LHCN-M2 (cell line): Measurements from ENCODE around the gene HYPK. TPM values are rescaled to one million over a fixed set of nuclear protein-coding genes. Genes with fewer than 3 reads are reported as not detected.

Experiments used
- DNase-seq: peaks from one replicate; pipeline ENCODE4 v3.0.0-alpha.2; 2012; ENCODE audit warnings: low read depth
- polyA plus RNA-seq: library from polyadenylated mRNA; unstranded; fragments of >200 nt; gene quantifications from one replicate; pipeline ENCODE4 v1.2.1, GENCODE V29; 2012; ENCODE audit warnings: missing spikeins
- total RNA-seq: library from RNA; depleted of rRNA; stranded (reverse); fragments of >200 nt; gene quantifications from 2 replicates; pipeline ENCODE4 v1.2.3, GENCODE V29; 2014; rRNA removed

The HYPK gene
- 8.8 and 10.3 TPM in 2 replicates for total RNA-seq
- 3.3 TPM for polyA plus RNA-seq

DNA sequence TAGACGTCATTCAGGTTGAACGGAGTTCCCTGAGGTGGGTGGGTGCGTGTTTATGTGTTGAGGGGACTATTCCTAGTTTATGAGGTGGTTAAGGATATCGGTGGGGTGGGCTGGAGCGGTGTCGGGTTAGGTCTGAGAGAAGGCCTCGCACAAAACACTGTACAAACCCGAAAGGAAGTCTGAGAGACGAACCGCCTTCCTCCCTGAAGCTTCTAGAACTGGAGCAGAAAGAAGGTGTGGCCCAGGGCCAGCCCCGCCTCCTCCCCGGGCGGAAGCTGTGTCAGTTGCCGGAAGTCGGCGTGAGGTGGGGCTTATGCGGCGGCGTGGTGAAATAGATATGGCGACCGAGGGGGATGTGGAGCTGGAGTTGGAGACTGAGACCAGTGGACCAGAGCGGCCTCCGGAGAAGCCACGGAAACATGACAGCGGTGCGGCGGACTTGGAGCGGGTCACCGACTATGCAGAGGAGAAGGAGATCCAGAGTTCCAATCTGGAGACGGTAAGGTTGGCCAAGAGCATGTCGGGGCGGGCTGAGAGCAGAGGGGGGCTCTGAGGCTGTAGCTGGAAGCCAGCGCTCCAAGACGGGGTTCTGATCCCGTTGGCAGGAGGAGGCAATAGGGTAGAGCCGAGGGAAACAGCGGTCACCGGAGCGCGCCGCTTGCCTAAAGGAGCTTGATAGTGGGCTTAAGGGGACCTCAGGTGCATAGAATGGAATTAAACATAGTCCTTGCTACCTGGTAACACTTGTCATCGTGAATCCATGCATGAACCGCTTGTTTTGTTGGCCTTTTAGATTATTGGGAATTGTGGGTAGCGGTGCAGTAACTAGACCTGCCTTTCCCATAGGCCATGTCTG lies at the start of gene HYPK:
Gene HYPK, plus strand, starts transcription at position 314 of the 856 bp plus-strand sequence. Its CDS starts 24 bp downstream, at position 338.
- DNase-seq, result peak; percentile 82

GRCh38 chr15:43751885-43752284 lies 48.5 kb upstream of the HYPK start:
- no peak for DNase-seq

DNA sequence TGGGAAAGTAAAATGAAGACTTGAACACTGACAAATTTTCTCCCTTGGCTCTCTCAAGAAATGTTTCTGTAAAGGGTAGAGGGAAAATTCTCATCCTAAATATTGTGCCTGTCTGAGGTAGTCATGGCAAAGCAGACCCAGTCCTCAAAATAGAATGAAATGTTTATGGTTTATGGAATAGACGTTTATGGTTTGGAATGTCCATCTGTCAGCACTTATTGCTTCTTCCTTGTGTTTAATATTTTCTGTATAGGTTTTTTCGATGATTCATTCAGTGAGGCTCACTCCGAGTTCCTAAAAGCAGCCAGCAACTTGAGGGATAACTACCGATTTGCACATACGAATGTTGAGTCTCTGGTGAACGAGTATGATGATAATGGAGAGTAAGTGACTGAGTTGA lies 37.6 kb upstream of the HYPK start:
- no peak for DNase-seq

- no peak for DNase-seq
These were observed 36.5 kb upstream of the HYPK start for GRCh38 chr15:43763819-43764446.

- DNase-seq, result peak; percentile 58
These were observed 30.7 kb upstream of the HYPK start for GRCh38 chr15:43769584-43770228.

- no peak for DNase-seq
These were observed 28.6 kb upstream of the HYPK start for GRCh38 chr15:43771816-43772215.

GRCh38 chr15:43772624-43773023 lies 27.8 kb upstream of the HYPK start:
- no peak for DNase-seq

GRCh38 chr15:43774062-43774461 lies 26.3 kb upstream of the HYPK start:
- no peak for DNase-seq

GRCh38 chr15:43775411-43775965 lies 24.9 kb upstream of the HYPK start:
- DNase-seq, result peak; percentile 65

GRCh38 chr15:43776101-43776717 lies 24.2 kb upstream of the HYPK start:
- no peak for DNase-seq

- DNase-seq, result no peak
These were observed 23.6 kb upstream of the HYPK start, which contains the start of gene ELL3 for GRCh38 chr15:43776718-43777266. TSS of gene ELL3 (minus strand) at chr15:43776966. CDS start at chr15:43776901, 65 bp downstream.

- DNase-seq, result peak; percentile 74
These were observed 23.0 kb upstream of the HYPK start for GRCh38 chr15:43777267-43777914.

DNA sequence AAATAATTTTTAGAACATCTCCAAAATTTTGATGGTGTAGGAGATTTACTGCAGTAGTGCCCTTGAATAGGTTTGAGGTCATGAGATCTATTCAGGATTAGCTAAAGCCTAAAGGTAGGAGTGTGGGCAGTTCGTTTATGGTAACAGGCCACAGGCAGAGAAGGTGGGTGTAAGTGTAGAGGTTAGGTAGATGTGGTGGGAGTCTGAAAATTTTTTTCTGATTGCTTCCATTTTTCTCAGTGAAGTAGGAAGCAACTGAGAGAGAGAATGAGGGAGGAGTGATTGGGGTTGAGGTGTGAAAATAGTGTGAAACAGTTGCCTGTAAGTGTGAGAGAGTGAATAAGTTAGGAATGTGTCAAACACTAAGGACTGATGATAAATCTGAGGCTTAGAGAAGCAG lies 21.4 kb upstream of the HYPK start:
- no peak for DNase-seq

GRCh38 chr15:43789409-43789808 lies 11.0 kb upstream of the HYPK start:
- no peak for DNase-seq

GRCh38 chr15:43791993-43792760 lies 8.2 kb upstream of the HYPK start, which contains the start of gene SERF2:
TSS of gene SERF2 (plus strand) at chr15:43792320. CDS start at chr15:43792377, 57 bp downstream.
- peak; percentile 99 for DNase-seq

DNA sequence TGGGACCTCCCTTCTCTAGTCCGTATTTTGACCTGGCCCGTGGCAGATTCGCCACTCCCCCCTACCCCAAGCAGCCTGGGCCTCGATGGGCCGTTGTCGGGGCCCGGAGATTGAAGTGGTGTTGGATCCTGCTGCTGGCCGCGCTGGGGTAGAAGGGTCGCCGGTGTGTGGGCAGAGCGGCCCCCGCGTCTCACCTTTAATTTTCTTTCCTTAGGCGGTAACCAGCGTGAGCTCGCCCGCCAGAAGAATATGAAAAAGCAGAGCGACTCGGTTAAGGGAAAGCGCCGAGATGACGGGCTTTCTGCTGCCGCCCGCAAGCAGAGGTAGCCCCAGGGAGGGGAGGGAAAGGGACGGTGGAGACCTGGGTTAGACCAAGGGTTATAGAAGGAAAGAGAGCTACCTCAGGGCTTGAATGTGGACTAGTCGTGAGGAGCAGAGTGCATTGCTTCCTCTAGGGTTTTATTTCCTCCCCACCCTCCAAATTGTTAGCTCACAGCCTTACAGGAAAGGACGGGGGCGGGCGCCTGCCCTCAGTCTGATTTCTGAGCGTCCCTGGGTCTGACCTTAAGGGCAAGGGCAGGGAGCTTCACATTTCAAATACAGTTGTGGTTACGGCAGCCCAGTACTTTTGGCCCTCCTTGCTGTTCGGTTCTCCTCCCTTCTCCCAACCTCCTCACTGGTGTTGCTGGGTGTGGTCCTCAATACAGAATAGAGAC lies 7.5 kb upstream of the HYPK start:
- DNase-seq, result peak; percentile 40

GRCh38 chr15:43793647-43794046 lies 6.8 kb upstream of the HYPK start:
- no peak for DNase-seq

- peak; percentile 92 for DNase-seq
These were observed 5.9 kb upstream of the HYPK start for GRCh38 chr15:43794269-43795037.
